ENCODE data around the gene CLN3.
"Not testable (repeated sequence)": the region's sequence is repeated elsewhere in the genome, so short reads cannot be mapped to it uniquely, and the experiment has no call there.

The CLN3 gene

DNA sequence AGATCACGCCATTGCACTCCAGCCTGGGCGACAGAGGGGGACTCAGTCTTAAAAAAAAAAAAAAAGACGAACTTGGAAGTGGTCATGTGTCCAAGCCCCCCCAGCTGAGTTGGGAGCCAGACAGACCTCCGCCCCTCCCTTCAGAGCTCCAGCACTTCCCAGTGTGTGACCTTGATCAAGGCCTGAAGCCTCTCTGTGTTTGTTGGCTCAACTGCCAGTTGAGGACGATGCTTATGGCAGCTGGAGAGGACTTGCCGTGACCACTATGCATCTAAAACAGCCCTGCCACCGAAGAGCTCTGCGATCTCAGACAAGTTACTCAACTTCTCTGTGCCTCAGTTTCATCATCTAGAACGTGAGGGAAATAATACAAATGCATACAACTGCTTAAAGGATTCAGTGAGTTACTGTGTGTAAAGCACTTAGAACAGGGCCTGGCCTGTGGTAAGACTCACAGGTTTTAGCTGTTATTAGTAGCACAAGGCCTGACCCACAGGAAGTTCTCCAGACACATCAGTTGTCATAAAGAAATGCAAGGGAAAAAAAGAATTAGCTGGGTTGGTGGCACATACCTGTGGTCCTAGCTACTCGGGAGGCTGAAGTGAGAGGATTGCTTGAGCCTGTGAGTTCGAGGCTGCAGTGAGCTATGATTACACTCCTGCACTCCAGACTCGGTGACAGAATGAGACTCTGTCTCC lies 21.8 kb upstream of the CLN3 start:
- no peak for DNase-seq (ENCODE audit: low read depth)

DNA sequence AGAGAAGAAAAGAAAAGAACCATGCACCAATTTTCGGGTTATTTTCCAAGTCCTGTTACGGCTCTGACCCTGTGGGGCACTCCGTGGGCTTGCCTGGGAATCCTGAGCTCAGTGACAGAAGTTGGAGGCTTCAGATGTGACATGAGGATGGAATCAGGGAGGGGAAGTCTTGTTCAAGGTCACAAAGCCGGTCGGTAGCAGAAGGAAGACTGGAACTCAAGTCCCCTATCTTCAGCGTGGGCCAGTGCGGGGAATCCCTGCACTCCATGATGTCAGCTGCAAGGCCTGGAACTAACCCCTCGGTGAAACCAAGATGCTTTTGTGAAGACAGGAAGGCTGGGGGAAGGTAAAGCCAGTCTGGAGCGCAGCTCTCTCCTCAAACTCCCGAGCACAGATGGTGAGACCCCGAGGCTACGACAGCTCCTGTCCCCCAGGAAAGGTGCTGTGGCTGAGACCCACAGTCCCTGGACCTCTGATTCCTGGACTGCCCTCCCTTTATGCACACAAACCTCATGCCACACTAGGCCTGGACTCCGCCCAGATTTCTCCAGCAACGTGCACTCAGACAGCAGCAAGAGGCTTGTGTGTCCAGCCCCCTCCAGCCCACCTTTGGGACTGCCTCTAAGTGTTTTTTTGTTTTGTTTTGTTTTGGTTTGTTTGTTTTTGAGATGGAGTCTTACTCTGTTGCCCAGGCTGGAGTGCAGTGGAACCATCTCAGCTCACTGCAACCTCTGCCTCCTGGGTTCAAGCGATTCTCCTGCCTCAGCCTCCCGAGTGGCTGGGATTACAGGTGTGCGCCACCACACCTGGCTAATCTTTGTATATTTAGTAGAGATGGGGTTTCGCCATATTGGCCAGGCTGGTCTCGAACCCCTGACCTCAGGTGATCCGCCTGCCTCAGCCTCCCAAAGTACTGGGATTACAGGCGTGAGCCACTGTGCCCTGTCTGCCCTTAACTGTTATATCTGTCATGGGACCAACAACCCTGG lies 20.2 kb upstream of the CLN3 start:
- DNase-seq (ENCODE audit: low read depth): no peak

DNA sequence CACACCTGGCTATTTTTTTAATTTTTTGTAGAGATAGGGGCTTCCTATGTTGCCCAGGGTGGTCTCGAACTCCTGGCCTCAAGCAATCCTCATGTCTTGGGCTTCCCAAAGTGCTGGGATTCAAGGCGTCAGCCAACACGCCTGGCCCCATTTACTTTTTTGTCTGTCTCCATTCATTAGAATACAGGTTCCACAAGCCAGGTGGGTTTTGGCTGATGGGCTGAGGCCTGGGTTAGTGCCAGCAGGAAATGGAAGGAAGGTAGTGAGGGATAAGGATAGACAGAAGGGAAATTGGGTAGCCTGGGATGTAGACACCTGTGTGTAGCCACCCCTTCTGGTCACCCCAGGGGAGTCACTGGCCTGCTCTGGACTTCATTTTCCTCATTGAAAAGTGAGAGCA lies 19.2 kb upstream of the CLN3 start:
- no peak for DNase-seq (ENCODE audit: low read depth)

DNA sequence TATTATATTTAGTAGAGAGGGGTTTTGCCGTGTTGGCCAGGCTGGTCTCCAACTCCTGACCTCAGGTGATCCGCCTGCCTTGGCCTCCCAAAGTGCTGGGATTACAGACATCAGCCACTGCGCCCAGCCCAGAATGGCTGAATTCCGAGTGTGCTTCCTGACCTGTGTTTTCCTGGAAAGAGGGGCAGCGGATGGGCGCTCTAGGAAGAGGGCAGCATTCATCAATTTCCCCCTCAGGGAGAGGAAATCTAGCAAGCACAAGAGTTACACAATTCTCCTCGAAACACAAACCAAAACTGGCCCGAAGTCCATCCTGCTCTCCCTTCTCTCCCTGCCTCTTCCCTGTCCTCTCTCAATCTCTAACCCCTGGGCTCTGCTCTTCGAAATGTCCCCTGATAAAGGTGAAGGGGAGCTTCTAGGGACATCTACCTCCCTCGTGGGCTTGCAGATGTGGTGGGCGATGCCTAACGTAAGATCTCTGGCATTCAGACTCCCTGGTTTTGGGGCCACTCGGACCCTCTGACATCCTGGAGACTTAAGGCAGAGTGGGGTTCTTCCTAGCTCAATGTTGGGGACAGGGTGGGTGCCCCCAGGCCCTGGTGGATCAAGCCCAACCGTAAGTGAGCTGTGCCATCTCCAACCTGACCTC lies 13.7 kb upstream of the CLN3 start:
- DNase-seq (ENCODE audit: low read depth): no peak

DNA sequence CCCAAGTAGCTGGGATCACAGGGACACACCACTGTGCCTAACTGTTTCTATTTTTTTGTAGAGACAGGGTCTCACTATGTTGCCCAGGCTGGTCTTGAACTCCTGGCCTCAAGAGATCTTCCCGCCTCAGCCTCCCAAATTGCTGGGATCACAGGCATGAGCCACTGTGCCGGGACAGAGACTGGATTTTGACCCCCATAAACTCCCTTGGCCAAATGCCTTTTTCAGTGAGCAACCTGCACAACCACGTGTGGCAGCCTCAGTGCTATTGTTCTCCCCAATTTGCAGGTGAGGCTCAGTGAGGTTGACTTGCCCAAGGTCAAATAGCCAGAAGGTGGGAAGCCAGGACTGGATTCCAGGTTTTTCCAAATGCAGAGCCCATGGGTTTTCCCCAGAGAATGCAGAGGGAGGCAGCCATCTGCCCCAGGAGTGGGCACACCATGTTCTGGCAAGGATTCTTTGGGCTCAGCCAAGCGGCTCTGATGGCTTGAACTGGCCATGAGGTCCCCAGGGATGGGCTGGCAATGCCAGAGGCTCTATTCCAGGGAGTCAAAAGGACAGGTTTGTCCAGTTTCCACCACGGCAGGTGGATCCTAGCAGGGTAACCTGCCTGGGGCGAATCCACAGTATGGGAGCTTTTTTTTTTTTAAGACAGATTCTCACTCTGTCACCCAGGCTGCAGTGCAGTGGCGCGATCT lies 13.0 kb upstream of the CLN3 start:
- DNase-seq (ENCODE audit: low read depth): no peak

DNA sequence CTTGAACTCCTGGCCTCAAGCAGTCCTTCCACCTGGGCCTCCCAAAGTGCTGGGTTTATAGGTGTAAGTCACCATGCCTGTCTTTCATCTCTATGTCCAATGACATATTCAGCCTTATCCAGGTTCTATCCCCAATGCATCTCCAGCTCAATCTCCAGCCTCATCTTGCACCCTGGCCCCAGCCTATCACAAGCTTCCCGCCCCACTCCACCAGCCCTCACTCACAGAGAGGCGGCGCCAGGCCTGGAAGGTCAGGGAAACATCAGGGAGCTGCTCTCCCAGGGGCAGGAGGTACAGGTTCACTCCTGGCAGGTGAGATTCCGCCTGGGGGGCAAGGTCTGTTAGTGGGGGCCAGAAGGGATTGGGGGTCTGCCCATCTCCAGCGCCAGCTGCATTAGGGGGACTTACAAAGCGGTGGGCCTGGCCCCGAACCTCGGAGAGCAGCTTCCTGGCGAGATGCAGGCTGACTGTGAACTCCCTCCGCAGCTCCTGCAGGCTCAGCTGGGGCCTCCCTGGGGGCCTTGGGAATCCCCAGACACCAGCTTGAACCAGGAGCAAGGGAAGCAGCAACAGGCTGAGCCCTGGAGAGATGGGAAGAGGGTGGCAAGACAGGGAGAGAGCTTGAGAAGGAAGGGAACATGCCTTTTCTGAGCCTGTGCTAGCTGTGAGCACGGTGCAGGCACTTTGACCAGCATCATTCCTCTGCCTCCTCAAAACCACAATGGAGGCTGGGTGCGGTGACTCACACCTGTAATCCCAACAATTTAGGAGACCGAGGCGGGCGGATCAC lies 11.8 kb upstream of the CLN3 start:
- DNase-seq (ENCODE audit: low read depth): no peak

DNA sequence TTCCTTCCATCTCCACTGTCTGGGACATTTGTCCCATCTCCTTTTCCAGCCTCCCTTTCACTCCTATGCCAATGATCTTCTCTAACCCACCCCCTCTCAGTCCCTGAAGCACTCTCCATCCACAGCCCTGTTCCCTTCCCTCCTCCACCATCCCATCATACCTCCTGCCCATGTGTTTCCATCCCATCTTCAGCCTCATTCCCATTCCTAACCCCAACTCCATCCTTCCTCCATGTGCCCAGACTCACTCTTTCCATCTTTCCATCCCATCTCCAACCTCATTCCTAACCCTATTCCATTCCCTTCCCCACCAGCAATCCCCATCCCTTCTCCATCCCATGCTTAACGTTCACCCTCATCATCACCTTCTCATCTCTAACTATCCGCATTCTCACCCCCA lies 10.4 kb upstream of the CLN3 start:
- DNase-seq (ENCODE audit: low read depth): no peak

DNA sequence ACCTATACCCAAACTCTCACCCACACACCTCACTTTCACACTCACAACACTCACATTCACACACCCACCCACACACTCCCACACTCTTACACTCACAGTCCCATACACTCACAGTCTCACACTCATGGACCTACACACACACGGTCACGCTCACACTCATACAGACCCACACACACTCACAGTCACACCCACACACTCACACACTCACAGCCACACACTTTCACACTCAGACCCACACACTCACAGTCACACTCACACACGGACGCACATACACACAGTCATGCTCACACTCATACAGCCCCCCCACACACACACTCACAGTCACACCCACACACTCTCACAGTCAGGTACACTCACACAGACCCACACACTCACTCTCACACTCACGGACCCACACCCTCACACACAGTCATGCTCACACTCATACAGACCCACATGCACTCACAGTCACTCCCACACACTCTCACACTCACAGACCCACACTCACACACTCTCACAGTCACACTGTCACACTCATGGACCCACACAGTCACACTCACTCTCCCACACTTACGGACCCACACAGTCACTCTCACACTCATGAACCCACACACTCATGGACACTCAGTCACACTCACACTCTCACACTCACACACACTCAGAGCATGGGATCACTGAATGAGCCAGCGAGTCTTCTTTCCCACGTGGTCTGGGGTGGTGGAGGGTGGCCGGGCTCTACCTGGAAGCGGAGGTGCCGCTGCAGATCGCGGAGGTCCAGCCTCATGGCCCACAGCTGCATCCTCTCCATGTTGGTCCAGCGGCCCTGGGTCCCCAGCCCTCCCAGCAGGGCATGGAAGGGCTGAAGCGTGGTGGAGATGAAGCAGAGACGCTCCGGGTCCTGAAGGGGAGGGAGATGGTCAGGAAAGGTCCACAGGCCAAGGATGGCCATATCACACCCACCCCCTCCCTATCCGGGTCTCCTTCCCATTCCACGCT lies 9.7 kb upstream of the CLN3 start:
- DNase-seq (ENCODE audit: low read depth): no peak

DNA sequence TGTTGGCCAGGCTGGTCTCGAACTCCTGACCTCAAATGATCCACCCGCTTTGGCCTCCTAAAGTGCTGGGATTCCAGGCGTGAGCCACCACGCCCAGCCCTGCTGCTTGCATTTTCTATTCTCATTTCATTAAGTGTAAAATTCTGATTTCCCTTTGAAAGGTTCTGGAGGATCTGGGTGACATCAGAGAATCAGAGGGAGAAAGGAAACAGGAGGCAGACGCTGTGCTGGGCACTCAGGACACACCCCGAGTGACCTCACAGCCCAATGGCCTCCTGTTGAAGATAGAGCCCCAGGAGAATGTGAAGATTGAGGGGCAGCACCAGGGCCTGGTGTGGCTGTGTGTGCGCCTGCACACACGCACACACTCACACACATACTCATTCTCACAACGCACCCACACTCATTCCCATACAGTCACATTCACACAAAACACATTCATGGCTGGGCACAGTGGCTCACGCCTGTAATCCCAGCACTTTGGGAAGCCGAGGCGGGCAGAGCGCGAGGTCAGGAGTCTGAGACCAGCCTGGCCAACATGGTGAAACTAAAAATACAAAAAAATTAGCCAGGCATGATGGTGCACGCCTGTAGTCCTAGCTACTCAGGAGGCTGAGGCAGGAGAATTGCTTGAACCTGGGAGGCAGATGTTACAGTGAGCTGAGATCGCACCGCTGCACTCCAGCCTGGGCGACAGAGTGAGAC lies 8.8 kb upstream of the CLN3 start:
- DNase-seq (ENCODE audit: low read depth): not testable (repeated sequence)

DNA sequence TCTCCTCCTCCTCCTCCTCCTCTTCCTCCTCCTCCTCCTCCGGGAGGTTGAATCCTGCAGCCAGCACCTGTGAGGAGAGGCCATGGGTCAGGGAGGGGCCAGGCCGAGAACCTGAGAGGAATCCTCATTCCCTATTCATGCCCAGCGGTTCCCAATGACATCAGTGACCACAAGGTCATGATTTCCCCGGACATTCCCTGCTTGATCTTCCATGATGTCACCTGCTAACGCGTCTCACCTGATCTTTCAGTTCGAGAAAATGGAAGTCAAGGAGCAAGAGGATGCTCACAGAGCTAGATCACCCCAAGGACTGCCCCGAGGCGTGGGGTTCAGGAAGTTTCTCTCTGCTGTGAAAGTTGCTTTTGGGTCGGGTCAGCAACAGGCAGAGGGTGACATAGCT lies 8.0 kb upstream of the CLN3 start:
- DNase-seq (ENCODE audit: low read depth): no peak

DNA sequence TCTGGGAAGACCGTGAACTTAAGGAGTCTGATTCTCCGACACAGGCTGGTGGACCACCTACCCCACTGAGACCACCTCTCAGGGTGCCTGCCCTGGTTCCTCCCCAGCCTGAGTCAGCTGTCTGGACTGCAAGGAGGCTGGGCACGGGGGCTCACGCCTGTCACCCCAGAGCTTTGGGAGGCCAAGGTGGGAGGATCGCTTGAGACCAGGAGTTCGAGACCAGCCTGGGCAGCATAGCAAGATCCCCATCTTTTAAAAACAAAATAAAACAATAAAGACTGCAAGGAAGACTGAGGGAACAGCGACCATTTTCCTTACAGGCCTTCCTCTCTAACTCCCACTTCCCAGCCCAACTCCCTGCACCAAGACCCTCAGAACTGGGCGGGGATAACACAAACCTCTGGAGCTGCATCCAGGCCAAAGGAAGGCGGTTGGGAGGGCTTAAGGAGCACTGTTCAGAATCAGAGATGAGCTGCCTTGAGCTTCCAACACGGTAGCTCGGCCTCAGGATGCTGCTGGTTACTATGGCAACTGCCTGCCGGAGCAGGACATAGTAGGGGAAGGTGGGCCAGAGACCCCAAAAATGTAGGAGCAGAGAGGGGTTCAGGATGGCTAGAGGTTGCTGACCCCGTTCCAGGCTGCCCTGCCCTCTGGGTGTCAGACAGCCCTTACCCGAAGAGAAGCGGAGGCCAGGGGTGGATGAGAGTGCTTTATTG lies 7.0 kb upstream of the CLN3 start:
- DNase-seq (ENCODE audit: low read depth): no peak

DNA sequence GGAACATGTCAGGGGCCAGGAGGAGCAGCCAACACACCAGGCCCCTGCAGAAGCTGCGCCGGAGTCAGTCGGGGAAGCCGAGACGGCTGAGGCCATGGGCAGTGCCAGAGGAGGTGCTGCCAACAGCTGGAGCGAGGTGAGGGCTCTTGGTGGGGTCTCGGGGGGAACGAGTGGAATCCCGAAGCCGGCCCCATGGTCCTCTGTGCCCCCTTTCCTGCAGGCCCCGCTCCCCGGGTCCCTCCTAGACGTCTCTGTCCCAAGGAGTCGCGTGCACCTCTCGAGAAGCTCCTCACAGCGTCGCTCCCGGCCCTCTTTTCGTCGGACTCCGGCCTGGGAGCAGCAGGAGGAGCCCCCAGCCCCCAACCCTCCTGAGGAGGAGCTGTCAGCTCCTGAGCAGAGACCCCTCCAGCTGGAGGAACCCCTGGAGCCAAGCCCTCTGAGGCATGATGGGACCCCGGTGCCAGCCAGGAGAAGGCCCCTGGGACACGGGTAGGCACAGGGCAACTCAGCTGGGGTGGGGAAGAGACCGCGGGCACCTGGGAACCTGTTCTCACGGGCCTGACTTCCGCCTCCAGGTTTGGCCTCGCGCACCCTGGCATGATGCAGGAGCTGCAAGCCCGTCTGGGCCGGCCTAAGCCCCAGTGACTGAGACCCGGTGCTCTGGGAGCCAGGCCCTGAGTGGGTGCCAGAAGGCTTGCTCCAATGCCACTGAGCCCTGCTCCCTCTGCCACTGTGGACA lies 6.2 kb upstream of the CLN3 start:
- no peak for DNase-seq (ENCODE audit: low read depth)

DNA sequence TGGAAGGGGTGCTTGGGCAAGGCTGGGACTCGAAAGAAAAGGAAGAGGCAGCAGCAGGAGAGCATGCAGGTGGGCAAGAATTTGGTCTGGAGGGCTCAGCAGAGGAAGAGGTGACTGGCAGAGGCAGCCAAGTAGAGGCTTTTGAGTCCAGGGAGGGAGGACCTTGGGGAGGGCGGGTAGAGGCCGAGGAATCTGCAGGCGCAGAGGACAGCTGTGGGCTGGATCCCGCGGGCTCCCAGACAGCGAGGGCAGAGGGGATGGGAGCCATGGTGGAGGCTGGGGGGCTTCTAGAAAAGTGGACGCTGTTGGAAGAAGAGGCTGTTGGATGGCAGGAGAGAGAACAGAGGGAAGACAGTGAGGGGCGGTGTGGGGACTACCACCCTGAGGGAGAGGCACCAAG lies 5.5 kb upstream of the CLN3 start:
- DNase-seq (ENCODE audit: low read depth): no peak

DNA sequence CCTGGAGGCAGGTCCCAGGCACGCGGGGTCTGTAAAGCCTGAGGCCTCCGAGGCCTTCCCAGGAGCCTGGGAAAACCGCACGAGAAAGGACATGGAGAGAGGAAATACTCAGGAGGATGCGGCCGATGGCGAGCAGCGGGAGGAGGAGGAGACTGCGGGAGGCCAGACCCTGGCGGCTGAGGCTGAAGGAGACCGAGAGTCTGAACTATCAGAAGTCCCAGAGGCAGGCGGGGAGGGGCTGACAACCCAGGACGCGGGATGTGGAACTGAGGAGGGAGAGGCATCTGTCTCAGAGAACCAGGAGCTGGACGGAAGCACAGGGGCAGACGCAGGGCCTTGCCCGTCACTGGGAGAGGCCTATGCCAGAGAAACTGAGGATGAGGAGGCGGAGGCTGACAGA lies 5.0 kb upstream of the CLN3 start:
- DNase-seq (ENCODE audit: low read depth): no peak

DNA sequence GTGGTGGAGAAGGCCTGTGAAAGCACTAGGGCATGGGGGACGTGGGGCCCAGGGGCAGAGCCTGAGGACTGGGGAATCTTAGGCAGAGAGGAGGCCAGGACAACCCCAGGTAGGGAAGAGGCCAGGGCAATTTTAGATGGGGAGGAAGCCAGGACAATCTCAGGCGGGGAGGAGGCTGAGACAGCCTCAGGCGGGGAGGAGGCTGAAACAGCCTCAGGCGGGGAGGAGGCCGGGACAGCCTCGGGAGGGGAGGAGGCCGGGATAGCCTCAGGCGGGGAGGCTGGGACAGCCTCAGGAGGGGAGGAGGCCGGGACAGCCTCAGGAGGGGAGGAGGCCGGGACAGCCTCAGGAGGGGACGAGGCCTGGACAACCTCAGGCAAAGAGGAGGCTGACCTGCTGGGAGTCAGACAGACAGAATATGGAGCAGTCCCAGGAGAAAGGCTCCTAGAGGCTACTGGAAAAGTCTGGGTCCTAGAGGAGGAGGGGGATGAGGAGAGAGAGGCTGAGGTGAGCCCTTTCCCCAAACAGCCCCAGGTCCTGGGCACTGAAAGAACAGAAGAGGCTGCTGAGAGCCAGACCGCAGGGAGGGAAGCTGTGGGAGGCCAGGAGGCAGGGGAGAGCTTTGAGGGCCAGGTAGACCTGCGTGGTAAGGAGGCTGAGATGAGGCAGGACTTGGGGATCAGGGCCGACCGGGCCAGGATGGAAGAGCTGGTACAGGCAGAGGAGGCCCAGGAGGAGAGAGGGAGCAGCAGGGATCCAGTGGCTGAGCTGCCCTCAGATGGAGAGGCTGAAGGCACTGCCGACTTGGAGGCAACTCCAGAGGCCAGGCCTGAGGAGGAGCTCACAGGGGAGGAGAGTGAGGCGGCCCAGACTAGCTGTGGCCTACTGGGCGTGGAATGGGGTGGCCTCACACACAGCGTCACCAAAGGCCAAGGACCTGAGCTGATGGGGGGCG lies 4.2 kb upstream of the CLN3 start:
- no peak for DNase-seq (ENCODE audit: low read depth)

DNA sequence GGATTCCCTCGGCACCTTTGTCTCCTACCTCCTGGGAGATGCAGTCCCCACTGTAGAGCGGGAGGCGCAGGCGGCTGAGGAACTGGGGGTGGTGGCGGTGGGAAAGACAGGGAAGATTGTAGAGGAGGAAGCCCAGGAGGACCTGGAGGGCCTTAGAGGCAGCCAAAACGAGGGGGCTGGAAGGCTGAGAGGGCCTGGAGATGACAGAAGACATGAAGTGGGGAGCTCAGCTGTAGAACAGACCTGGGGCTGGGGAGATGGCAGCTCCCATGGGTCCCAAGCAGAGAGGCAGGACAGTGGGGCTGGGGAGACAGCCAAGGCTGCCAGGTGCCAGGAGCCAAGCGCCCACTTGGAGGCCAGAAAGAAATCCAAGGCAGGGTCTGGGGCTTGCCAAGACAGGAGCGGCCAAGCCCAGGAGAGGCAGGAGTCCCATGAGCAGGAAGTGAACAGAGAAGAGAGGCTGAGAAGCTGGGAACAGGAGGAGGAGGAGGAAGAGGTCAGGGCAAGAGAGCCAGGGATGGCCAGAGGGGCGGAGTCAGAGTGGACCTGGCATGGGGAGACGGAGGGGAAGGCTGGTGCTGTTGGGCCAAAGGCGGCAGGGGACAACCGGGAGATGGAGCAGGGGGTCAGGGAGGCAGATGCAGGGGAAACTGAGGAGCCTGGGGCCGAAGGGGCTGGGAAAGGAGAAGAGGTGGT lies 3.4 kb upstream of the CLN3 start:
- DNase-seq (ENCODE audit: low read depth): no peak

Data from CMK (cell line).